ENCODE results near the gene GNA14. TPM values are rescaled to one million over a fixed set of nuclear protein-coding genes. Genes with fewer than 3 reads are reported as not detected.

The GNA14 gene
- total RNA-seq, 1 experiment from 2014 or later = 0.15 TPM

GRCh38 chr9:77418226-77418625 lies 229.9 kb downstream of the GNA14 start:
- DNase-seq (ENCODE audit: low read depth, low spot score) = no peak
- Histone ChIP-seq H3K27ac (ENCODE audit: low read length) (no peak overlapping the region), H3K4me1 (ENCODE audit: control insufficient read depth, insufficient read depth, low read length) (no peaks in the 10 kb centered on the region), H3K9me3 (ENCODE audit: control insufficient read depth, insufficient read depth, low read depth, low read length) (no peaks in the 10 kb centered on the region), H3K4me3 (ENCODE audit: low read depth in 2 of 2, low read length in 2 of 2) (no peak overlapping the region), H3K27me3 (ENCODE audit: control insufficient read depth, insufficient read depth, low read length) (no peaks in the 10 kb centered on the region), H3K36me3 (ENCODE audit: control insufficient read depth, insufficient read depth, low read length) (no peaks in the 10 kb centered on the region)
- CTCF ChIA-PET = no interaction called here
- intact Hi-C loops (cut with micrococcal nuclease; ENCODE audit: unreplicated experiment) (no loop called here), in situ Hi-C loops (cut with HindIII; ENCODE audit: low pct_unique_long_range_greater_than_20kb, low sequenced_read_pairs) (no loop called here)
- BruUV-seq (replicated peaks) = no TSS peak
- TF ChIP-seq, protein P1, sequence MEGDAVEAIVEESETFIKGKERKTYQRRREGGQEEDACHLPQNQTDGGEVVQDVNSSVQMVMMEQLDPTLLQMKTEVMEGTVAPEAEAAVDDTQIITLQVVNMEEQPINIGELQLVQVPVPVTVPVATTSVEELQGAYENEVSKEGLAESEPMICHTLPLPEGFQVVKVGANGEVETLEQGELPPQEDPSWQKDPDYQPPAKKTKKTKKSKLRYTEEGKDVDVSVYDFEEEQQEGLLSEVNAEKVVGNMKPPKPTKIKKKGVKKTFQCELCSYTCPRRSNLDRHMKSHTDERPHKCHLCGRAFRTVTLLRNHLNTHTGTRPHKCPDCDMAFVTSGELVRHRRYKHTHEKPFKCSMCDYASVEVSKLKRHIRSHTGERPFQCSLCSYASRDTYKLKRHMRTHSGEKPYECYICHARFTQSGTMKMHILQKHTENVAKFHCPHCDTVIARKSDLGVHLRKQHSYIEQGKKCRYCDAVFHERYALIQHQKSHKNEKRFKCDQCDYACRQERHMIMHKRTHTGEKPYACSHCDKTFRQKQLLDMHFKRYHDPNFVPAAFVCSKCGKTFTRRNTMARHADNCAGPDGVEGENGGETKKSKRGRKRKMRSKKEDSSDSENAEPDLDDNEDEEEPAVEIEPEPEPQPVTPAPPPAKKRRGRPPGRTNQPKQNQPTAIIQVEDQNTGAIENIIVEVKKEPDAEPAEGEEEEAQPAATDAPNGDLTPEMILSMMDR (IDR thresholded peaks at IDR 0.05) = no peak
- TF ChIP-seq TCF7L2 (IDR thresholded peaks at IDR 0.05; ENCODE audit: low read depth, low read length) = no peak
- no peak for TF ChIP-seq POLR2AphosphoS5 (IDR thresholded peaks at IDR 0.05; ENCODE audit: low read depth, low read length)
- TF ChIP-seq SIN3A (IDR thresholded peaks at IDR 0.05; ENCODE audit: borderline replicate concordance, insufficient read depth, low read depth, low read length) = no peak
- no peak for TF ChIP-seq REST (IDR thresholded peaks at IDR 0.05; ENCODE audit: insufficient read depth in 1 of 2, low read depth in 2 of 2, low read length in 1 of 2)
- no peak for ATAC-seq
- POLR2A ChIA-PET = no interaction called here

DNA sequence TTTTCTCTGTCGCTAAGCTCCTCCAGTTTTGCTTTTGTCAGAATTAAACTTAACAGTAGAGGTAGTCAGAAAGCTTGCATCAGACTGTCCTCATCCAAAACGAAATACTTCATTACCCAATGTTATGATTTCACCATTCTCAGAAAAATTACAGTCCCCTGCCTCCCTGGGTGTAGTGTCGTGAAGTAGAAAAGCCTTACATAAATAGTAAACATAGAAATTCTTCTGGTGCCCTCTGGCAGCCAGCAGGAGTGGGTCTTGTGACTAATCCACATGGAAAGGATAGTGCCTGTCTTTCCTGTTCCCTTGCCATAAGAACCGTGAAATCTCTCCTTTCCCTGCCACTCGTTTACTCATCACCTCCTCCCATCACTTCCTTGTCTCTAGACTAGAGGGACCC lies 230.6 kb downstream of the GNA14 start:
- ATAC-seq = no peak
- no peak for DNase-seq (ENCODE audit: low read depth, low spot score)
- H3K27ac ChIP-seq (ENCODE audit: low read length) = no peak overlapping the region

More for the DNA sequence above, 230.6 kb downstream of the GNA14 start:
- no TSS peak for BruUV-seq (replicated peaks)
- ChIA-PET CTCF (no interaction called here), POLR2A (no interaction called here)
- Histone ChIP-seq H3K4me1 (ENCODE audit: control insufficient read depth, insufficient read depth, low read length) (no peaks in the 10 kb centered on the region), H3K27me3 (ENCODE audit: control insufficient read depth, insufficient read depth, low read length) (no peaks in the 10 kb centered on the region), H3K4me3 (ENCODE audit: low read depth in 2 of 2, low read length in 2 of 2) (no peak overlapping the region), H3K36me3 (ENCODE audit: control insufficient read depth, insufficient read depth, low read length) (no peaks in the 10 kb centered on the region), H3K9me3 (ENCODE audit: control insufficient read depth, insufficient read depth, low read depth, low read length) (no peaks in the 10 kb centered on the region)
- no peak for TF ChIP-seq POLR2AphosphoS5 (IDR thresholded peaks at IDR 0.05; ENCODE audit: low read depth, low read length)
- no peak for TF ChIP-seq SIN3A (IDR thresholded peaks at IDR 0.05; ENCODE audit: borderline replicate concordance, insufficient read depth, low read depth, low read length)
- TF ChIP-seq REST (IDR thresholded peaks at IDR 0.05; ENCODE audit: insufficient read depth in 1 of 2, low read depth in 2 of 2, low read length in 1 of 2) = no peak
- TF ChIP-seq TCF7L2 (IDR thresholded peaks at IDR 0.05; ENCODE audit: low read depth, low read length) = no peak
- TF ChIP-seq, protein P1 (IDR thresholded peaks at IDR 0.05) = no peak
- in situ Hi-C loops (cut with HindIII; ENCODE audit: low pct_unique_long_range_greater_than_20kb, low sequenced_read_pairs) = no loop called here
- intact Hi-C loops (cut with micrococcal nuclease; ENCODE audit: unreplicated experiment) = no loop called here

Measured in Panc1 (cell line).